ENCODE data around the gene FOXP1.

FOXP1 gene

GRCh38 chr3:71585131-71585530, 1.6 kb upstream of the FOXP1 start:
- Histone ChIP-seq H3K4me1 (ENCODE audit: control insufficient read depth in 1 of 2, insufficient read depth in 1 of 2, low read depth in 1 of 2, low read length in 1 of 2) (peaks cover 40 to 42% of the 10 kb centered on the region in 2 experiments), H3K9me3 (no peaks in the 10 kb centered on the region), H3K27ac (peak overlapping the region; percentile 100), H3K27me3 (no peaks in the 10 kb centered on the region), H3K4me3 (ENCODE audit: low read depth in 1 of 2, low read length in 1 of 2) (peak overlapping the region; percentile 97), H3K36me3 (no peaks in the 10 kb centered on the region)
- no peak for TF ChIP-seq CTCF (IDR thresholded peaks at IDR 0.05)

- H3K4me3 ChIP-seq (ENCODE audit: low read depth in 1 of 2, low read length in 1 of 2): peak overlapping the region; percentile 97
Observed at GRCh38 chr3:71584394-71585011, 975 bp upstream of the FOXP1 start.

GRCh38 chr3:71582612-71583565, 639 bp downstream of the FOXP1 start:
- Histone ChIP-seq H3K4me3 (ENCODE audit: low read depth in 1 of 2, low read length in 1 of 2) (peak overlapping the region; percentile 97), H3K4me1 (ENCODE audit: control insufficient read depth in 1 of 2, insufficient read depth in 1 of 2, low read depth in 1 of 2, low read length in 1 of 2) (peaks cover 62 to 63% of the 10 kb centered on the region in 2 experiments), H3K27me3 (no peaks in the 10 kb centered on the region), H3K9me3 (no peaks in the 10 kb centered on the region), H3K36me3 (no peaks in the 10 kb centered on the region), H3K27ac (peak overlapping the region; percentile 100)
- TF ChIP-seq CTCF (IDR thresholded peaks at IDR 0.05): no peak

More at GRCh38 chr3:71584394-71585011, 975 bp upstream of the FOXP1 start:
- Histone ChIP-seq H3K9me3 (no peaks in the 10 kb centered on the region), H3K27me3 (no peaks in the 10 kb centered on the region), H3K27ac (peak overlapping the region; percentile 100), H3K4me1 (ENCODE audit: control insufficient read depth in 1 of 2, insufficient read depth in 1 of 2, low read depth in 1 of 2, low read length in 1 of 2) (peaks cover 46 to 48% of the 10 kb centered on the region in 2 experiments), H3K36me3 (no peaks in the 10 kb centered on the region)
- no peak for TF ChIP-seq CTCF (IDR thresholded peaks at IDR 0.05)

- Histone ChIP-seq H3K27ac (peak overlapping the region; percentile 100), H3K36me3 (no peaks in the 10 kb centered on the region), H3K4me1 (ENCODE audit: control insufficient read depth in 1 of 2, insufficient read depth in 1 of 2, low read depth in 1 of 2, low read length in 1 of 2) (peaks cover 70% of the 10 kb centered on the region in 2 experiments), H3K27me3 (no peaks in the 10 kb centered on the region), H3K9me3 (no peaks in the 10 kb centered on the region), H3K4me3 (ENCODE audit: low read depth in 1 of 2, low read length in 1 of 2) (peak overlapping the region; percentile 97)
- TF ChIP-seq CTCF (IDR thresholded peaks at IDR 0.05): no peak
Observed at GRCh38 chr3:71582036-71582611, 1.4 kb downstream of the FOXP1 start.

- no peak for TF ChIP-seq CTCF (IDR thresholded peaks at IDR 0.05)
- Histone ChIP-seq H3K9me3 (no peaks in the 10 kb centered on the region), H3K36me3 (no peaks in the 10 kb centered on the region), H3K4me3 (ENCODE audit: low read depth in 1 of 2, low read length in 1 of 2) (peak overlapping the region; percentile 97), H3K27me3 (no peaks in the 10 kb centered on the region), H3K4me1 (ENCODE audit: control insufficient read depth in 1 of 2, insufficient read depth in 1 of 2, low read depth in 1 of 2, low read length in 1 of 2) (peaks cover 73% of the 10 kb centered on the region in 2 experiments), H3K27ac (peak overlapping the region; percentile 100)
Observed at GRCh38 chr3:71581457-71582035, 2.0 kb downstream of the FOXP1 start.
